Gastrocnemius medialis (tissue), 4 donors: ENCODE results near the gene LMTK2.

Experiments
- POLR2A ChIP-seq, 2 donors: fragments of 450-650 bp; IDR thresholded peaks; one replicate each; pipeline ENCODE4 v1.6.1; 2017; ENCODE audit warnings: antibody characterized with exemption in 2 of 2, mild to moderate bottlenecking in 2 of 2, moderate library complexity in 2 of 2
- TF ChIP-seq, protein P1 (sequence below), 5 experiments: fragments of 450-650 bp in 3 of 5; fragments of 200-600 bp in 2 of 5; sonication (generic) in 2 of 5; IDR thresholded peaks in 4 of 5; conservative IDR thresholded peaks in 1 of 5; 1 replicate in 4 of 5; 2 replicates in 1 of 5; pipeline ENCODE4 v1.5.1; 2016 to 2019; ENCODE audit warnings: antibody characterized with exemption in 5 of 5, mild to moderate bottlenecking in 3 of 5, moderate library complexity in 3 of 5

DNA sequence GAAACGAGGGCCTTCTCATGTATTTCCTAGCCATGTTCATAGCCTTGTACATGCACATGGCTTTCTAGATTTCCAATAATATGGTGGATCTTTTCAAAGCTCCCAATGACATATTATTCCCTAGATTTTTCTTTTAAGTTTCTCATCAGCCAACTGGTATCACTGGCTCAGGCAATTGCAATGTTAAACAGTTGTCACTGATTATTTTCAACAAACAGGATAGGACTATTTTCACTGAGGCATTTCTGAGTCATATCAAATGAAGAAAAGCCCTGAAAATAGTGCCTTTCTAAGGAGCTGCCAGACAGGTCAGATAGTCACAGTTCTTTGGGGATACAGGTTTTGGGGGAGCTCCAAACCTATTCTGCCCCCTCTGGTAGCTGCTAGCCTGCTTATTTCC is 4.5 kb upstream of the LMTK2 start:
- TF ChIP-seq, protein P1, sequence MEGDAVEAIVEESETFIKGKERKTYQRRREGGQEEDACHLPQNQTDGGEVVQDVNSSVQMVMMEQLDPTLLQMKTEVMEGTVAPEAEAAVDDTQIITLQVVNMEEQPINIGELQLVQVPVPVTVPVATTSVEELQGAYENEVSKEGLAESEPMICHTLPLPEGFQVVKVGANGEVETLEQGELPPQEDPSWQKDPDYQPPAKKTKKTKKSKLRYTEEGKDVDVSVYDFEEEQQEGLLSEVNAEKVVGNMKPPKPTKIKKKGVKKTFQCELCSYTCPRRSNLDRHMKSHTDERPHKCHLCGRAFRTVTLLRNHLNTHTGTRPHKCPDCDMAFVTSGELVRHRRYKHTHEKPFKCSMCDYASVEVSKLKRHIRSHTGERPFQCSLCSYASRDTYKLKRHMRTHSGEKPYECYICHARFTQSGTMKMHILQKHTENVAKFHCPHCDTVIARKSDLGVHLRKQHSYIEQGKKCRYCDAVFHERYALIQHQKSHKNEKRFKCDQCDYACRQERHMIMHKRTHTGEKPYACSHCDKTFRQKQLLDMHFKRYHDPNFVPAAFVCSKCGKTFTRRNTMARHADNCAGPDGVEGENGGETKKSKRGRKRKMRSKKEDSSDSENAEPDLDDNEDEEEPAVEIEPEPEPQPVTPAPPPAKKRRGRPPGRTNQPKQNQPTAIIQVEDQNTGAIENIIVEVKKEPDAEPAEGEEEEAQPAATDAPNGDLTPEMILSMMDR (IDR thresholded peaks at IDR 0.05 in 4 of 5, conservative IDR thresholded peaks at IDR 0.05 in 1 of 5), result no peak
- TF ChIP-seq POLR2A (IDR thresholded peaks at IDR 0.05), result no peak
